Esophagus mucosa (tissue), 1 donor: ENCODE results near the gene NAT9. TPM values are rescaled to one million over a fixed set of nuclear protein-coding genes. Genes with fewer than 3 reads are reported as not detected.

Source experiments
- ATAC-seq: fragments of 200-7000 bp; cut with Tn5 transposase; one replicate; pipeline ENCODE4 v1.9.1; 2020
- total RNA-seq: library from RNA; stranded (reverse); gene quantifications from one replicate; pipeline ENCODE4 v1.2.4, GENCODE V29; 2023
- donor health status: DM: yes; HTN: yes; CAD: no.

NAT9 gene
- total RNA-seq, 1 donor from 2014 or later, result 14.6 TPM

- no peak for ATAC-seq
Measured at GRCh38 chr17:74744349-74744713, 31.8 kb downstream of the NAT9 start.

- no peak for ATAC-seq
Measured at GRCh38 chr17:74743755-74744154, 32.4 kb downstream of the NAT9 start.

GRCh38 chr17:74742978-74743545 lies 33.1 kb downstream of the NAT9 start:
- no peak for ATAC-seq

GRCh38 chr17:74742153-74742515 lies 34.0 kb downstream of the NAT9 start:
- no peak for ATAC-seq

GRCh38 chr17:74740641-74741387 lies 35.3 kb downstream of the NAT9 start:
- no peak for ATAC-seq

GRCh38 chr17:74740173-74740572 lies 36.0 kb downstream of the NAT9 start:
- no peak for ATAC-seq

- no peak for ATAC-seq
Measured at GRCh38 chr17:74739227-74739831, 36.8 kb downstream of the NAT9 start.

GRCh38 chr17:74738051-74738996 lies 37.8 kb downstream of the NAT9 start:
- ATAC-seq, result peak; percentile 30

- peak; percentile 1 for ATAC-seq
Measured at GRCh38 chr17:74737299-74738050, 38.7 kb downstream of the NAT9 start.

- ATAC-seq, result peak; percentile 45
Measured at GRCh38 chr17:74736513-74737298, 39.4 kb downstream of the NAT9 start, which contains the start of gene RAB37. TSS of gene RAB37 (plus strand) at chr17:74737256. CDS start at chr17:74737273, 17 bp downstream.

- no peak for ATAC-seq
Measured at GRCh38 chr17:74734256-74734655, 41.9 kb downstream of the NAT9 start.

GRCh38 chr17:74733365-74734122 lies 42.6 kb downstream of the NAT9 start:
- ATAC-seq, result no peak

GRCh38 chr17:74732042-74732867 lies 43.9 kb downstream of the NAT9 start:
- no peak for ATAC-seq

- no peak for ATAC-seq
Measured at GRCh38 chr17:74731347-74731605, 44.9 kb downstream of the NAT9 start.

- ATAC-seq, result peak; percentile 32
Measured at GRCh38 chr17:74730491-74731346, 45.4 kb downstream of the NAT9 start.

GRCh38 chr17:74729866-74730265 lies 46.3 kb downstream of the NAT9 start:
- no peak for ATAC-seq

GRCh38 chr17:74729368-74729767 lies 46.8 kb downstream of the NAT9 start:
- ATAC-seq, result no peak

GRCh38 chr17:74728702-74729075 lies 47.5 kb downstream of the NAT9 start:
- ATAC-seq, result no peak
